Measurements from ENCODE around the gene SCAF8. TPM values are rescaled to one million over a fixed set of nuclear protein-coding genes. Genes with fewer than 3 reads are reported as not detected.
A peak's percentile ranks its signal among the peaks of the same experiment; 100 is the strongest.

SCAF8 gene
- total RNA-seq, 4 donors from 2014 or later, result 29.5 to 52.8 (median 37.4) TPM

DNA sequence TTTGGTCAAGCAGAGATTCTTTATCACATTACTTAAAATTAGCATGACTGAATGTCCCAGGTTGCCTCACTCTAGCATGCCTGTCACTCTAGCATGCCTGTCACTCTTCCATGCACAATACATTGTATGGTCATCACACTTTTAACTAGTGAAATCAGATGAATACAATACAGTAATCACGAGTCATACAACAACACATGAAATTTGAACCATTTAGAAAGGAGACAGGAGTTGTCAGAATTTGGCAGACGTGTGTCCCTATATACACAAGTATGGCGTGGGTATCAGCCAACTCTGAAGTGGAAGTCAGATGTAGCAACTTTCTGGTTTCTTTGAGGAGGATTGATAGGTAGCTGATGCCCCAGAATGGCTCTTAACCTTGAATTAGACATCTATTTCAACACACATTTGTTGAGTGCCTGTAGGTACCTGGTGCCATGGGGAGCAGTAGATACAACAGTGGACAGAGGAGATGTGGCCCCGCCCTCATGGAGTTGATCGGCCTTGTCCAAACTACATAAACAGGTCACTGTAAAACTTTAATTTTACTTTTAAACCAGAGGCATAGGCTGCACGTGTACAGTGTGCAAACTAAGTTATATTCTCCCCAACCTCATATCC is 145.8 kb downstream of the SCAF8 start:
- DNase-seq (ENCODE audit: low spot score), result no peak
- TF ChIP-seq, protein P1, sequence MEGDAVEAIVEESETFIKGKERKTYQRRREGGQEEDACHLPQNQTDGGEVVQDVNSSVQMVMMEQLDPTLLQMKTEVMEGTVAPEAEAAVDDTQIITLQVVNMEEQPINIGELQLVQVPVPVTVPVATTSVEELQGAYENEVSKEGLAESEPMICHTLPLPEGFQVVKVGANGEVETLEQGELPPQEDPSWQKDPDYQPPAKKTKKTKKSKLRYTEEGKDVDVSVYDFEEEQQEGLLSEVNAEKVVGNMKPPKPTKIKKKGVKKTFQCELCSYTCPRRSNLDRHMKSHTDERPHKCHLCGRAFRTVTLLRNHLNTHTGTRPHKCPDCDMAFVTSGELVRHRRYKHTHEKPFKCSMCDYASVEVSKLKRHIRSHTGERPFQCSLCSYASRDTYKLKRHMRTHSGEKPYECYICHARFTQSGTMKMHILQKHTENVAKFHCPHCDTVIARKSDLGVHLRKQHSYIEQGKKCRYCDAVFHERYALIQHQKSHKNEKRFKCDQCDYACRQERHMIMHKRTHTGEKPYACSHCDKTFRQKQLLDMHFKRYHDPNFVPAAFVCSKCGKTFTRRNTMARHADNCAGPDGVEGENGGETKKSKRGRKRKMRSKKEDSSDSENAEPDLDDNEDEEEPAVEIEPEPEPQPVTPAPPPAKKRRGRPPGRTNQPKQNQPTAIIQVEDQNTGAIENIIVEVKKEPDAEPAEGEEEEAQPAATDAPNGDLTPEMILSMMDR (IDR thresholded peaks at IDR 0.05), result no peak
- no peak for ATAC-seq (ENCODE audit: low FRiP score)

DNA sequence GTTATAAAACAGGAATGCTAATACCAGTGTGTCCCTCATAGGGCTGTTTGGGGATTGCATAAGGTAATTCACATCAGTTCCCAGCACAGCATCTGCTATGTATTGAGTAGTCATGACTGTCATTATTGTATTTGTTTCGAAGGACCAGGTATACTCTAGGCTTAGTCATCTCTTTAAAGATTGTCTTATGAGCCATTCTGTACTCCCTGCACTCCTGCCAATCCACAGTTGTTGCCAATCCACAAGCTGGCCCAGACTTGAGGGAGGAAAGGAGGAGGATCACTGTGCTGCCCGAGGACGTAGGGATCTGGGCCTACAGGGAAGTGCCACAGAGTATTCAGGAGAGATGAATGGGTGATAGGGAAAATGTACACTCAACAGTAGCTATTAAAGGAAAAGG is 148.9 kb downstream of the SCAF8 start:
- peak; percentile 32 for ATAC-seq (ENCODE audit: low FRiP score)
- TF ChIP-seq, protein P1 (IDR thresholded peaks at IDR 0.05), result no peak
- no peak for DNase-seq (ENCODE audit: low spot score)

Small RNA genes within 50 kb of the gene (small RNA-seq; reads per million reads assigned to genes)
- gene MIR1273C (not detected), gene RNU6-824P (not detected)

Other genes starting within 250 kb of the SCAF8 start
- gene CNKSR3, start 222.7 kb upstream of the SCAF8 start, total RNA-seq, result 10 to 100 TPM in 1 of 4 donors, 1 to 10 TPM in 3; 3.9 to 13.8 (median 5.5) TPM